ENCODE measurements around the gene MCRS1. TPM values are rescaled to one million over a fixed set of nuclear protein-coding genes. Genes with fewer than 3 reads are reported as not detected.
A peak's percentile ranks its signal among the peaks of the same experiment; 100 is the strongest.

Gene MCRS1
- total RNA-seq, 1 experiment from 2014 or later = 73.7 TPM

DNA sequence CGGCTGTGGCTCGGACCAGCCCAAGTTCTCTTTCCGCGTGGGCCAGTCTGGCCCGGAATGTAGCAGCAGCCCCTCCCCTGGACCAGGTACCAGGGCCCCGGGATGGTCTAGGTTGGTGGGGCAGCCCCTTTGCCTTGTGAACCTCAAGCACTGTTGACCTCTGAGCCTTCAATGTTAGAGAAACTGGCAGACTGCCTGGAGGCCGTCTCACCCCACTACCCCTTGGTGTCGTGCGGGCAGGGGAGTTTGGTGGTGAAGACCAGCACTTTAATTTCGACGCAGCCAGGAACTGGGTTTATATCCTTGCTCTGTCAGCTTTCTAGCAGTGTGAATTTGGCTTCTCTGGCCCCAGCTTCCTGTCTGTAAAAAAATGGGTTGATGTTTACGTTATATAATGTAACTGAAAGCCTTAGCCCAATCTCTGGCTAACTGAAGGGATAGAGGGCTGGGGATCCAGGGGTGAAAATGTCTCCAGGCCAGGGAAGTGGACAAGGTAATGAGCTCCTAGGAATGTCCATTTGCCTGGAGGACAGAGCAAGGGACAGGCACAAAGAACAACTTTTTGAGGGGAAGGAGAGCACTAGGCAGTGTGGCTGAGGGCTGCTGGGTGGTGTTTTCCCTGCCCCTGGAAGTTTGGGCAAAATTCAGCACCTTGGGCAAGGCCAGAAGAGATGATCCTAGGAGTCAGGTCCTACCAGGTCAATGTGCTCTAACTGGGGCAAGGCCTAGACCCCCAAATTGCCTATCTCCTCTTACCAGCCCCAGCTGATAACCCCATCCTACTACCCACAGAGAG is 11.4 kb downstream of the MCRS1 start:
- no peak for DNase-seq (ENCODE audit: low read depth)

DNA sequence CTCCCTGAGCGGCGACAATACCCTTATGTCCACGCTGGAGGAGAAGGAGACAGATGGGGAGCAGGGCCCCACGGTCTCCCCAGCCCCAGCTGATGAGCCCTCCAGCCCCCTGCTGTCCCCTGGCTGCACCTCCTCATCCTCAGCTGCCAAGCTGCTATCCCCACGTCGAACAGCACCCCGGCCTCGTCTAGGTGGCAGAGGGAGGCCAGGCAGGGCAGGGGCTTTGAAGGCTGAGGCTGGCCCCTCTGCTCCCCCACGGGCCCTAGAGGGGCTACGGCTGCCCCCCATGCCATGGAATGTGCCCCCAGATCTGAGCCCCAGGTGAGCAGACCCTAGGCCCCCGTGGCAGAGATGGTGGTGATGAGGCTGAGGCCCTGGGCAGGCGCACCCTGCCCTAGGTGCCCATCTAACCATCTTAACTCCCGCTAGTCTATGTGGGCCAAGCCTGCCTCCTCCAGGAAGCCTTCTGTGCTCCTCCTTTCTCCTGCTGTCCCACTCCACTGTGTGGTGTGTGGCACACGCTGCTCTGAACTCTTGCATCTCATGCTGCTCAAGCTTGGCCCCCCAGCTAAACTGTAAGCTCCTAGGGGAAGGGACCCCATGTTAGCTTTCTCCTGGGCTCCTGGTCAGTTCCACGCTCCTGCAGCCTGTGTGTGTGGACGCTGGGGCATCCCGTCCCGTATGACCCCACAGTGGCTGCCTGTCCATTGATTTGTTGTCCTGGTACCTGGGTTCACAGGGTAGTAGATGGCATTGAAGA is 12.1 kb downstream of the MCRS1 start:
- no peak for DNase-seq (ENCODE audit: low read depth)

DNA sequence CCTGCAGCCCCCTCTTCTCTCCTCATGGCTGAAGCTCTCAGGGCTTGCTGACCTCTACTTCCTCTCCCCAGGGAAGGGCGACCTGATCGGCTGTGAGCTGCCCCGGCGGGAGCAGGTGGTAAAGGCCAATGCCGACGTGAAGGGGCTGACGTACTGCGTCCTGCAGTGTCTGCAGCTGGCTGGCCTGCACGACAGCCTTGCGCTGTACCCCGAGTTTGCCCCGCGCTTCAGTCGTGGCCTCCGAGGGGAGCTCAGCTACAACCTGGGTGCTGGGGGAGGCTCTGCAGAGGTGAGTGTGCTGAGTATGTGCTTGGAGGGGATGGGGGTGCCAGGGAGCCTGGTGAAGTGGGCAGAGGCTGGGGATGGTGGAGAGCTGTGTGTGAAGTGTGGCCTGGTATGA is 13.7 kb downstream of the MCRS1 start:
- no peak for DNase-seq (ENCODE audit: low read depth)

DNA sequence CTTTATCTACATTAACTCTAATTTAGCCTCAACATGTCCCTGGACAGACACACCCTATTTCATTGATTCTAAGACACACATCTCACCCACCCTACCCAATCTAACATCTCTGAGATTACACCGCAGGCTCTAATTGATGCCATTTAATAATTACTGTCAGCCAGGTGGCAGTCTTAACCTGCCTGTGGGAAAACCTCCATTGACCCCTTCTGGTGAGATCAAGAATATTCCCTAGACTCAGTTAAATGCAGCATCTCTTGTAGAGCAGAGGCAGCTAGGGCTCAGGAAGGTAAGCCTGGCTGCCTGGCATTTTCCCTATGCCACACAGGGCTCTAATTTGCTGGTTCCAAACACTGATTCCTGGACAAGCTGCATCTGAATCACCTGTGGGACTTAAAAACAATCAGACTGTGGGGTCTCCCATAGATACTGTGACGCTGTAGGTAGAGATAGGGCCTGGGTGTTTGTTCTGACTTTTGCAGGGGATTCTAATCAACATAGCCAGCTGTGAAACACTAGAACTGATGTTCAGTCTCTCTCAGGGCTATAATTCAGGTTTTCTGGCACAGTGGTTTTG is 14.3 kb downstream of the MCRS1 start:
- DNase-seq (ENCODE audit: low read depth) = peak; percentile 22

DNA sequence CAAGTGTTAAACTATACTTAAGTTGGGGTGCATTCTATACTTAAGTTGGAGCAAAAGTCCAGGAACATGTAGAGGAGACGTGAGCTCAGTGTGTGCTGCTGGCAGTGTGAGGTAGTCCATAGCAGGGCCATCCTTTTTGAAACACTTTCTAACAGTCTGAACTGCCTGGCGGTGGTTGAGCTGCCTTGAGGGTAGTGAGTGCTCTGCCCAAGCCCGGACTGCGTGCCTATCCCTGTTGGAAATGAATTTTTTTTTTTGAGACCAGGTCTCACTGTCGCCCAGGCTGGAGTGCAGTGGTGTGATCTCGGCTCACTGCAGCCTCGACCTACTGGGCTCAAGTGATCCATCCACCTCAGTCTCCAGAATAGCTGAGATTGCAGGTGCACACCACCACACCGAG is 15.0 kb downstream of the MCRS1 start:
- no peak for DNase-seq (ENCODE audit: low read depth)

DNA sequence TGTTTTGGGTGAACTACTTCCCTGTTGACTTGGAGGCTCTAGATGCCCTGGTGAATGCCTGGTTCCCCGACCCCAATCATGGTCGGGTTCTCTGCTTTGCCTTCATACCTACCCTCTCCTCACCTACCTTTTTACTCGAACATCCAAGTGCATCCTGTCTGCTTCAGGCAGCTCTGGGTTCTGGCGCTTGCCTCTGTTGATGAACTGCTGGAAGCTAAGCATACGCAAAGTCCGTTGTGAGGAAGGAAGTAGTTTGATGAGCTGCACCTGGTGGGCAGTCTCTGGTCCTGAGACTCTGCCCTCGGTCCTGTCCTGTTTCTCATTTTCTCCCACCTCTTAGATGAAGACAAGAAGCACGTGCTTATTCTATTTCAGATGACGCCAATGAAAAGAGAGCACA is 15.5 kb downstream of the MCRS1 start:
- no peak for DNase-seq (ENCODE audit: low read depth)

DNA sequence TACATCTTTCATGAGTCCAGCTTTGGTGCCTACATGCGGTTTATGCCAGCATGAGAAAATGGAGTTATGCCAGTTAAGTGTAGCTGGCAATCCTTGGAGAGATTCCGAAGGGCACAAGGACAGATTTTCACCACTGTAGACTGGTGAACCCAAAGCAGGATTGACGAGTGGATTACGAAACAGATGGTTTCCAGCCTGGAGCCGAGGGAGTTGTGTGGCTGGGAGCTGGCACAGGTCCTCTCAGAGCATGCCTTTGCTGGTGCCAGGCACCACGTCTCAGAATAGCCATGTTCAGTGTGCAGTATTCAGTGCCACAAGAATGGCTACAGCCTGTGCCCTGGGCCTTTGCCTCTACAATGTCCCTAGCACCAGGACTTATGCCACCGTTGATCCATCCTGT is 15.9 kb downstream of the MCRS1 start:
- peak; percentile 34 for DNase-seq (ENCODE audit: low read depth)

DNA sequence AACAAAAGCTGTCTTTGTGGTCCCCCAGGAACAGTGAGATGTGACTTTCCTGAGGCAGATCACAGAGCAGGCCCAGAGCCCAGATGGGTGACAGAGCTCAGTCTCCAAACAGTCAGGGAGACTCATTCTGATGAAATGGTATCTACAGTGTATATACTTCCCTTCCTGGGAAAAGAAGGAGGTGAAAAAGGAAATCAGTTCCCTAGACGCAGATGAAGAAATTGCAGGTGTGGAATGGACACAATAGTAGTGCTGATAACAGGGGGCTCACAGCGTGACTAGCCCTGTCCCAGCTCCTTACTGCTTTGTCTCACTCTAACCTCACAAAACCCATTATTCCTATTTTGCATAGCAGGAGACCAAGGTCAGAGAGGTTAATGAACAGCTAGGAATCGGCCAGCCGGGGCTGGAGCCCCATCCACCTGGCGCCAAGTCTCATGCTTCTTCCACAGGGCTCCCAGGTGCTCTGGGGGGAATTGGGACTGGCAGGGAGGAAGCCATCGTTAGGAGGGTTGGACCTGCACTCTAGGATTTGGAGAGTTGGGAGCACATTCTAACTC is 17.2 kb downstream of the MCRS1 start:
- no peak for DNase-seq (ENCODE audit: low read depth)

DNA sequence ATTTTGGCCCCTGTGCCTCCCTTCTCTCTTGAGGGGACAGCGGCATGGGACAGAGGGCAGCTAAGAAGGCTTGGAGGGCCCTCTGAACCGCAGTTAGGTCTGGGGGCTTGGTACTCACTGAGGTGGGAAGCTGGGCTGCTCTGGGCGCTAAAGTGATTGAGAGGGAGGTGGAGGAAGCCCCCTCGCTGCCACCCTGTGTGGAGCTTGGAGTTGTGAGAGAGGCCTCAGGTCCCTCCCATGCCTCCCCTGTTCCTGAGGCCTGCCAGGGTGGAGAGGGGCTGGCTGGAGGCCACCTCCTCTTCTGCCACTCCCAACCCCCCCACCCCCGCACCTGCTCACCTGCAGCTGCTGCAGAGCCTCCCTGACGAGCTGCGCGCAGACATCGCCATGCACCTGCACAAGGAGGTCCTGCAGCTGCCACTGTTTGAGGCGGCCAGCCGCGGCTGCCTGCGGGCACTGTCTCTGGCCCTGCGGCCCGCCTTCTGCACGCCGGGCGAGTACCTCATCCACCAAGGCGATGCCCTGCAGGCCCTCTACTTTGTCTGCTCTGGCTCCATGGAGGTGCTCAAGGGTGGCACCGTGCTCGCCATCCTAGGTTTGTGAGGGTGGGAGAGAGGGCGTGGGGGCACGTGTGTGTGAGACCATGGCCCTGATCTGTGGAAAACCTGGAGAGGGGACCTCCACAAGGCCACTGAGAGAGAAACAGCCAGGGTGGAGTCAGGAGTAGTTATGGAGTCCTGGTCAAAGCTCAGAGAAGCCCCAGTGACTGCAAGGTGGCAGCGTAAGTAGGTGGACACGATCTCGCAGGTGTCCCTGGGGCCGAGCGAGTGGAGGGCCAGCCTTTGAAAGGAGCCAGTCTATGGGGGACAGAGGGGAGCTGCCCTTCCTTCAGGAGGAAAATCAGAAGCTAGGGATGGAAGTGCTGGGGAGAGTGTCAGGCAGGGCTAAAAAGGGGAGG is 17.9 kb downstream of the MCRS1 start:
- no peak for DNase-seq (ENCODE audit: low read depth)

DNA sequence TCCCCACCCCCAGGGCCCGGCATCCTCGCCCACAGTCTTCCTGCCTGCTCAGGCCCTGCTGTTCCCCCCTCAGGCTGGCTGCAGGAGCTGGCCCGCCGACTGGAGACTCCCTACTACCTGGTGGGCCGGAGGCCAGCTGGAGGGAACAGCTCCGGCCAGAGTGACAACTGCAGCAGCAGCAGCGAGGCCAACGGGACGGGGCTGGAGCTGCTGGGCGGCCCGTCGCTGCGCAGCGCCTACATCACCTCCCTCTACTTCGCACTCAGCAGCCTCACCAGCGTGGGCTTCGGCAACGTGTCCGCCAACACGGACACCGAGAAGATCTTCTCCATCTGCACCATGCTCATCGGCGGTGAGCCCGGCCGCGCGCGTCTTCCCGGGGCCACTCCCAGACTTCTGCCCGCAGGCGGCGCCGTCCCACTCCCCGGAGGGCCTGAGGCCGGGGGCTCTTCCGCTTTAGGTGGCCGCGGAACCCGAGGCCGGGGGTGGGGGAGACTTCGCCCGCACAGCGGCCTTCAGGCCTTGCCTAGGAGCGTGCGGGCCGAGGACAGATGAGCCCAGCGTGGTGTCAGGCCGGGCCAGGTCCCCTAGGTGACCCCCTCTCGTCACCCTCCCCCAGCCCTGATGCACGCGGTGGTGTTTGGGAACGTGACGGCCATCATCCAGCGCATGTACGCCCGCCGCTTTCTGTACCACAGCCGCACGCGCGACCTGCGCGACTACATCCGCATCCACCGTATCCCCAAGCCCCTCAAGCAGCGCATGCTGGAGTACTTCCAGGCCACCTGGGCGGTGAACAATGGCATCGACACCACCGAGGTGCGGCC is 18.9 kb downstream of the MCRS1 start:
- no peak for DNase-seq (ENCODE audit: low read depth)

DNA sequence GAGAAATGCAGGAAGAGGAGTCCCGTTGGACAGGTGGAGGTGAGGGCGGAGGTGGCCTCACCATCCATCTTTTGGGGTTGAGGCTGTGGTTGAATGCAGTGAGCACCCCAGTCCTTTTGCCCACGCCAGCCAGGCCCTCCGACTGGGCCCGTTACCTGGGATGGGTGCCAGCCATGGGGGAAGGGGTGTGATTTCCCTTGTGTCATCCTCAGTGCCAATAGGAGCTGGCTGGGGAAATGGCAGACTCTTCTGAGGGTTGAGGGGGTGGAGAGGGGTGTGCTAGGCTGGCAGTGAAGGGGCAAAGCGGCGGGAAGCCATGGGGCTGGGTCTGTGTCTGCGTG is 19.5 kb downstream of the MCRS1 start:
- no peak for DNase-seq (ENCODE audit: low read depth)

DNA sequence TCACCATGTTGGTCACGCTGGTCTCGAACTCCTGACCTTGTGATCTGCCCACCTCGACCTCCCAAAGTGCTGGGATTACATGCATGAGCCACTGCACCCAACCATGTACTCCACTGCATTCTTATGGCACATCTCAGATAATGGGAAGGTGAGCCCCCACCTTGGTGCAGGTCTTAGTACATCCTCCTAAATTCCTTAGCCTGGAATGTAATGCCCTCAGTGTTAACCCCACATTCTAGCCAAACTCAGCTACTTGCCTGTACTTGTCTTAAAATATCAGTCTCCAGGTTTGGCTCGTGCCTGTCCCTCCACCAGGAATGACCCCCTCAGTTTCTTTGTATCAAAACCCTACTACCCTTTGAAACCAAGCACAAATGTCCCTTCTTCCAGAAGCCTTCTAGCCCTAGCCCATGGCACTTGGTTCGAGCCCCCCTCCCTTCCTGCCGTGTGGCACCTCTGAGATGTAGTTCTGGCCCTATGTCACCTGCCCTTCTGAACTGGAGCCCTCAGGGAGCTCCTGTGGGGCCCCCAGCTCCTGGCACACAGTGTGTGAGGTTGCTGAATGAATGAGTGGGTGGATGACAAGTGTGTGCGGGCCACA is 20.8 kb downstream of the MCRS1 start:
- no peak for DNase-seq (ENCODE audit: low read depth)

DNA sequence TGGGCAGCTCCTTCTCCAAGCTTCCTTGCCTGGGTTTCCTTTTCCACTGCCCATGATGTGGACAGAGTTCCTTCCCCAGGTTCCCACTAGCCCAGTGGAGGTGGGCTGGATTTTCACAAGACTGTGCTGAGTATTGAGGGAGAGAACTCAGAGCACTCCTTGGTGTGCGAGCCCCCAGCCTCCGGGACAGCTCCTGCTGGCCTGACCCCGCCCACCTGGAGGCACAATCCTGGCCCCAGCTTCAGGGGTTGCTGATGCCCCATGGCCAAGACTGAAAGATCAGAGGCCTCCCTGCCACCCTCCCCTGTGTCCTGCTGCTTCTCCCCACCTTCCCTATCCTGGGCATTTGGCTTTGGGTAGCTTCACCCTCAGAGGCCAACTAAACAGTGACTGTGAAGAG is 21.5 kb downstream of the MCRS1 start:
- no peak for DNase-seq (ENCODE audit: low read depth)

DNA sequence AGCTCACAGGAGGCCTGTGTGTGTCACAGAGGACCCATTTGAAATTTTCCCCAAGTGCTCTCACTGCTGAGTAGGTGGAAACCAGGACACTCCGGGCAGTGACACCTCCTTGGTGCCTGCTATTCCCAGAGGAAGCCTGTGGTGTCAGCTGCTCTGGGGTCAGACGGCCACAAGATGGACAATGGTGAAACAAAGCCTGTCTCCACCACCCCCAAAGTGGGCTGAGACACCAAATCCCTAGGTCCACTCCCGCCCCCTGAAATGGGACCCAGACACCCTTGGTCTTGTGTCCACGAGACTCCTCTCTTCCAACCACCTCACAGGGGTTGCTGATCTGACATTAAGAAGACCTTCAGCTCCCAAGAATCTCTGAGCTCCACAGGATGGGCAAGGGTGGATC is 22.1 kb downstream of the MCRS1 start:
- no peak for DNase-seq (ENCODE audit: low read depth)

DNA sequence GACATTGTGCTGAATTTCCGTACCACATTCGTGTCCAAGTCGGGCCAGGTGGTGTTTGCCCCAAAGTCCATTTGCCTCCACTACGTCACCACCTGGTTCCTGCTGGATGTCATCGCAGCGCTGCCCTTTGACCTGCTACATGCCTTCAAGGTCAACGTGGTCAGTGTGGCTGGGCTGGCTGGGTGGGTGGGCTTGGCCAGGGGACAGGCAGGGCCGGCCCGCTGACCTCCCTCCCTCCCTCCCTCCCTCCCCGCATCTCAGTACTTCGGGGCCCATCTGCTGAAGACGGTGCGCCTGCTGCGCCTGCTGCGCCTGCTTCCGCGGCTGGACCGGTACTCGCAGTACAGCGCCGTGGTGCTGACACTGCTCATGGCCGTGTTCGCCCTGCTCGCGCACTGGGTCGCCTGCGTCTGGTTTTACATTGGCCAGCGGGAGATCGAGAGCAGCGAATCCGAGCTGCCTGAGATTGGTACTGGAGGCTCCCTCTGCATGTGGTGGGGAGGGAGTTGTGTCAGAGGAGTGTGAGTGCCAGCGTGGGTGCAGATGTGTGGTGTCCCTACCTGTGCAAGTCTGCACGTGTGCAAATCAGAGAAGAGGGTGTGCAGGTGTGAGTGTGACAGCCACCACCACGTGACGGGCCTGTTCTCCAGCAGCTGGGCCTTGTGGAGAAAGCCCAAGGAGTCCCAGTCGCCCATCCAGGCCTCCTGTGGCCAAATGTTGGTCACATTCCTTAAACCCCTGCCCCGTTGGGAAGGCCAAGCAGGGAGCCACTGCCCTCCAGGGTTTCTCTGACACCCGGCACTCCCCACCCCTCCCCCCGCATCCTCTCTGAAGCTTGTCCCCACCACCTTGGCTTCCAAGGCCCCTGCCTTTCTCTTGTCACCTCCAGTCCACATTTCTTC is 23.8 kb downstream of the MCRS1 start:
- DNase-seq (ENCODE audit: low read depth) = no peak

DNA sequence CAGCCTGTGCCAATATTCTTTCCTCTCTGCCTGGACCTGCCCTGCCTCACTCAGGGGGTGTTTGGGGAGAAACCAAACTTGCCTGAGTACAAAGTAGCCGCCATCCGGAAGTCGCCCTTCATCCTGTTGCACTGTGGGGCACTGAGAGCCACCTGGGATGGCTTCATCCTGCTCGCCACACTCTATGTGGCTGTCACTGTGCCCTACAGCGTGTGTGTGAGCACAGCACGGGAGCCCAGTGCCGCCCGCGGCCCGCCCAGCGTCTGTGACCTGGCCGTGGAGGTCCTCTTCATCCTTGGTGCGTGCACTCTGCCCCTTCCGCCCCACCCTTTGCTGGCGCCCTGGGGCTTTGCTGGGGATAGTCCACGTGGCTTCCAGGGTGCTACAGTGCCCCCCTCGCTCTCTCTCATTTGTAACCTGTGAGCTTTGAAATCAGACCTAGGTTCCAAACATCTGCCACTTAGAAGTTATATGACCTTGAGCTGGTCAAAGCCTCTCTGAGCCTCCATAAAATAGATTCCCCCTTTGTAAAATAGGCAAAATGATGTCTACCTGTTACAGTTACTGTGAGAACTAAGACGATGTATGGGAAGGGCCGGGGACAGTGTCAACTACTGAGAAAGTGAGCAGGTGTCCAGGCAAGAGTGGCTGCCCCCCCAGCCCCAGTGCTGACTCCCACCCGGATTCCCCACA is 24.6 kb downstream of the MCRS1 start:
- no peak for DNase-seq (ENCODE audit: low read depth)

DNA sequence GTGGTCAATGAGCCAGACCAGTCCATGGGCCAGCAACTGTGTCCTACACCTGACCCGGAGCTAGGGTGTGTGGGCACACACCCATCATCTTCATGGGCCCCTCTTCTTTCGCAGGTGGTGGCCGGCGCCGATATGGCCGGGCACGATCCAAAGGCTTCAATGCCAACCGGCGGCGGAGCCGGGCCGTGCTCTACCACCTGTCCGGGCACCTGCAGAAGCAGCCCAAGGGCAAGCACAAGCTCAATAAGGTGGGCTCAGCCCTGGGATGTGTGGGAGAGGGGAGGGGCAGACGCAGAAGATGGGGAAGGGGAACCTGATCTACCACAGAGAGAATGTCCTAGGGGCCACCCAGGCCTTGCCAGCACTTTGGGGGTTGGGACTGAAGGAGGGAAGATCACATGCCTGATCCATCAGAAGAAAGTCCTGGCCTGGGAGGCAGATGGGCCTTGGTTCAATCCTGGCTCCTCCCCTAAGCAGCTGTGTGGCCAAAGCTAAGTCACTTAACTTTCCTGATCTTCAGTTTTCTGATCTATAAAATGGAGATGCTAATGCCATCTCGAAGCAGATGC is 25.3 kb downstream of the MCRS1 start:
- DNase-seq (ENCODE audit: low read depth) = no peak

DNA sequence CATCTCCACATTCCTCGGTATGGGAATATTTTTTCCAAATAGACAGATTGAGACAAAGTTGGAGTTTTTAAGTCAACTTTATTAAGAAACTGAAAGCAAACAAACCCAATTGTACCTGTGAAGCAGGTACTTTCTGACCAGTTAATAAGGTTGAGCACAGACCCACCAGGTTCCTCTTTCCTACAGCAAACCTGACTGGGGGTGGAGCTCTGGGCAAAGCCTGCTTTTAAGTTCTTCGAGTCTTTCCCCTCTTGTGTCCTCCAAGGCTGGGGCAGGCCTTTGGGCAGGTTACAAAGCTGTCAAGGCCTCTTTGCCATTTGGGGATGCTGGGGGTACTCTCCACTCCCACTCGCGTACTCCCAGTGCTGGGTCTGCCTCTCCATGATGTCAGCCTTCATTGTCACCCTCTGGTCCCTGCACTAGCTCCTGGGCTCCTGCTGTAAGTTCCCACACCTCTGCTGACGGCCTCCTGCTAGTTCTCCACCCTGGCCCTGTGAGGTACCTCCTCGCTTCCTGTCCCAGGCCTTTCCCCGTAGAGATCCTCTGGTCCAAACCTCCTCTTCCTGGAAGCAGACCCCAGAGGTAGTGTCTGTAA is 25.9 kb downstream of the MCRS1 start:
- no peak for DNase-seq (ENCODE audit: low read depth)

Measured in RPMI7951 (cell line).